GM03348 (cell line): ENCODE results near the gene RAPH1.

Experiments used
- DNase-seq: peaks from one replicate; pipeline ENCODE4 v3.0.0; 2012; ENCODE audit warnings: low spot score

RAPH1 gene

DNA sequence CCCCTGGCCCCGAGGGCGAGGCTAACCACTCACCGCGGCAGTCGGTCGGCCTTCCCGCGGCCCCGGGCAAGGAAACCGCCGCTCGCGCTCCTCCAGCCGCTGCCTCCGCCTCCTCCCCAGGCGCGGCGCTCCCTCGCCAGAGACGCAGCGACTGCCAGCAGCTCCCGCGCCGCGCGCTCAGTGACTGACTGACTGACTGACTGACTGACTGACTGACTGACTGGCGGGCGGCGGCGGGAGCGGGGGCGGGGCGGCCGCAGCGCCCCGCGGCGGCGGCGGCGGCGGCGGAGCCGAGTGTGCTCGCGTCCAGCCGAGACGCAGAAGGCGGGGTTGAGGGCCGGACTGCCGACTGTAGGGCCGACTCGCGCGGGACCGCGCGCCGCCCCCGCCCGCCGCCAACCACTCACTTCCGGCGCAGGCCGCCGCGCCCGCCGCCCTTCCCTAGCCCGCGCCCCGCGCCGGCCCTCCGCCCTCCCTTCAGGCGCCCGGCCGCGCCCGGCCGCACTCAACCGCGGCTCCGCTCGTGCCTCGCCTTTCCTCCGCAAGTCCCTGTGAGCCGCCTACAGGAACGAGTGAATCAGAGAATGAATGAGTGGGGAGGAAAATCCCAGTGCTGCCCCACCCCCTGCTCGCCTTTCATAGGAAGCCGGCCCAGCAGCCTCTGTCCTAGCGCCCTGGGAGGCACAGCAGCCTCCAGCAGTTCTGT is at the start of gene RAPH1:
RAPH1 (minus strand) TSS at position 224 of the 706 bp plus-strand sequence. CDS start 39,948 bp downstream, outside the sequence.
- peak; percentile 95 for DNase-seq

GRCh38 chr2:203584784-203585183 is 49.7 kb upstream of the RAPH1 start:
- DNase-seq, result no peak

DNA sequence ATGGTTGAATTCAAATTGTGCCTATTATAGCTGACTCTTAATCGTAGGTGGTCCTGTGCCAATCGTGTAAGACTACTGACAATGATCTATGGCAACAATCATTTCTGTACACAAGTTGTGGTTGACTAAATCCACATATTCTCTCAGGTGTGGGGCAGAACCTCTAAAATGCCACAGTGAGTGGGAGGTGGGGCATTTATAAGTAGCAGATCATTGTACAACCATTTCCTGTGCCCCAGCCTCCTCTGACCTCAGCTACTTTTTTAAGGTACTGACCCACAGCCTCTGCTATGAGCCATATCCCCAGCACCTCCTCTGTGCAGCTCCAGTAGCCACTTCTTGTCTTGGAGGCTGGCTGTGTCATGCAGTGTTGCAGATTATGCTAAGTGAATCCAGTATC is 48.6 kb upstream of the RAPH1 start:
- peak; percentile 64 for DNase-seq

GRCh38 chr2:203583084-203583695 is 48.1 kb upstream of the RAPH1 start:
- no peak for DNase-seq

GRCh38 chr2:203582468-203582867 is 47.4 kb upstream of the RAPH1 start:
- no peak for DNase-seq

DNA sequence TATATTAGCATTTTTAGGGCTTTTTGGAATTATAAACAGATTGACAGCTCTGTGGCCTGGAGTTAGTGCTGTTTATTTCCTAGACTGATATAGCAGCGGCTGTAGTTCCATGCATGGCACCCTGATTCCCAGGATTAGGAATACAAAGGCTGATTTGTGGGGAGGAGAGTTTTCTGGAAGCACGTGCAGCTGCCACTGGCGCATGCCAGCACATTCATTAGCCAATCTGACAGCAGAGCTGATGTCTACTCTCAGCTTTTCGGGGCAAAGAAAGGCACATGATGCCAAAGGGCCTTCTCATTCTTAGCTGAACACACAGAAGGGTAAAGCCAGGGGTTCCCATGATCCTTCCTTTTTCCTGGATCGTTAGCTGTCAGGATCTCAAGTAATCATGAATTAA is 45.7 kb upstream of the RAPH1 start:
- no peak for DNase-seq

DNA sequence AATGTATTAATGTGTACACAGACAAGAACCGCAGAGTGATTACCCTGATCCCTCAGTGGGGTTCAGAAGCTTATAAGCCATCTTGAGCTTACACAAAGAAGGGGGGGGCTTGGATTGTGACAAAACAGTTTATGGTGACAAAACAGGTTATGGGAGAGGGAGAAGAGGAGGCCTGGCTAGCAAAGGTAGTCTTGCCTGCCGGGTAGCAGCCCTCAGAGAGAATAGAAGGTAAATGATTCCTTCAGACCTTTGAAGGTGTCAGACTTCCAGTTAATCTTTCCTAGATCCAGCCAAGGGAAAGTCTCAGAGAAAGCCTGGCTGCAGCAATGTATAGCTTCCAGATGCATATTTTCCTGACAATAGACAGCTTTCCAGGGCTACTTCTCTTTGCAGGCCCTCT is 44.6 kb upstream of the RAPH1 start:
- DNase-seq, result no peak

DNA sequence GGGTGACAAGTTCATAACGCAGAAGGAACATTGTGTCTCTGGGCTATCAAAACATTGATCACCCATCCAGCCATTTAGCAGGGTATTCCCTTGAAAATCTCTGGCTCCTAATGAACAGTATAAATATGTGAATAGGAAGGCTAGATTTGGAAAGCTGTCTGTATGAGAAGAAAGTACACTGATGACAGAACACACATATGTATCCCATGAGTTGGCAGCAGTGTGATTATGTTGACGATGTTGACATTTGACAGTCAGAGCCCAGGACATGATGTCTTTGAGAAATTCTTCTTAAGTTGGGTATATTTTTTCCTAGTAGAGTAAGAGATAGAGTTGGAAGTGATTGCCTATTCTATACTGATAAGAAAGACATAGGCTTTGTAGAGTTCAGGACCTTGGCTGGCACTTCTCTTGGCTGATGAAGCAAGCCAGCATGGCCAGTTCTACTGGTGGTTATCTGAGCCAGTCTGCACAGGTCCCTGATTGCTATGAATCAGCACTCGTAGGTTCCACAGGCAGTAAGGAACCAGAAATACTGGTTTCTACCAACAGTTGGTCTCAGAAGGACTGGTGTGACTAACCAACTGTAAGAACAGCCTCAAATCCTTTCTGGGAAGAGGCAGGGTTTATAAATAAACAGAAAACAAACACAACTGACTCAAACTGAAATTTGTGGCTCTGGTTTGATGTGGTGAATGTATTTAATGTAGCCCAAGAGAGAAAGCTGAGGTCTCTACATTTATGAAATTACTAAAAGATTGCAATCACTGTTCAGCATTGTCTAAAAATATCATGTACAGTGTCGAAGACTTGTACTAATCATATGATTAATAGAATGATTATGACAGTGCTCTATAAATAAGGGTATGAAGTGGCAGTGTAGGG is 43.9 kb upstream of the RAPH1 start:
- peak; percentile 42 for DNase-seq

DNA sequence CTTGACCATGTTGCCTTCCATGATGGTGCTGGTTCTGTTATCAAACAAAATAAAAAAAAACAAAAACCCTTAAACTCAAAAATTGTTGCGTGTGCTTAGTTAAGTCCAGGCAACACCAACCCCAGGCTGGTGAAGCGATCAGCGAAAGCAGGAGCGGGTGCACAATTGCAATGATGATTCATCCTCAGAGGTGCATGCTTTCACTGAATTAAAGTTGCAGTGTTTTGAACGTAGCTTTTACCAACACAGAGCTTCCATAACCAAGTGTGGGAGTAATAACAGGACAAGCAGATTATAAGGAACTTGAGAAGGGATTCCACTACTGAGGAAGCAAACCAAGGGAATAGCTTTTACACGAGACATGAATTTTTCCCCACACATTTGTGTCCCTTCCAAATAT is 39.7 kb upstream of the RAPH1 start:
- peak; percentile 33 for DNase-seq

DNA sequence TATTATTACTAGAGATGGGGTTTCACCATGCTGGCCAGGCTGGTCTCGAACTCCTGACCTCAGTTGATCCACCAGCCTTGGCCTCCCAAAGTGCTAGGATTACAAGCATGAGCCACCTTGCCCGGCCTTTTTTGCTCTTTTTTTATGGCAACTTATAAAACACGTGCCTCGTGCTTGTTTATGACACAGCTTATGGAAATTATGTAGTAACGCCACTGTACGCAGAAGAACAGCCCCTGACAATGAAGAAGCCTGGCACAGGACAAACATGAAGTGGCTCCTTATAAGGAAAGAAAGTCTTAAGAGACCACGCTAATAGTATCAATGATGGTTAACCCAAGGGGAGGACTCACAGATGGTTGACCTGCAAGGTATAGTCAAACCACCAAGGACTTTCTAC is 37.2 kb upstream of the RAPH1 start:
- no peak for DNase-seq

GRCh38 chr2:203569677-203570316 is 34.7 kb upstream of the RAPH1 start:
- no peak for DNase-seq

DNA sequence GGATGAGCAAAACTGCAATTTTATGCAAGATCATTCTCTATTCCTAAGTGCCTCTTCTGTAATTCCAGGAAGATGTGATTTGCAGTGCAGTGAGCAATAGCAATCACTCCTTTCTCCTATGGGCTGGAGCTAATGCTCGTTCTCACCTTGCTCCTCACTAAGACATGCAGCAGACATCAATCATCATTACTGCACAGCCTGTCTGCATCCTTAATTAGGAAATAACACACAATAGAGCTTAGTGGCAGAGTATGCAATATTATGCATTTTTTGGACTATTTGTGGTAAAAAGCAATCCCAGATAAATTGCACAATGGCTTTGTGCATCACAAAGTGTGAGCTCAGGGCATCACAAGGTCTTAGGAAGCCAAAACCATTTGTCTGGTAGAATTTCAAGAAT is 32.6 kb upstream of the RAPH1 start:
- peak; percentile 61 for DNase-seq

DNA sequence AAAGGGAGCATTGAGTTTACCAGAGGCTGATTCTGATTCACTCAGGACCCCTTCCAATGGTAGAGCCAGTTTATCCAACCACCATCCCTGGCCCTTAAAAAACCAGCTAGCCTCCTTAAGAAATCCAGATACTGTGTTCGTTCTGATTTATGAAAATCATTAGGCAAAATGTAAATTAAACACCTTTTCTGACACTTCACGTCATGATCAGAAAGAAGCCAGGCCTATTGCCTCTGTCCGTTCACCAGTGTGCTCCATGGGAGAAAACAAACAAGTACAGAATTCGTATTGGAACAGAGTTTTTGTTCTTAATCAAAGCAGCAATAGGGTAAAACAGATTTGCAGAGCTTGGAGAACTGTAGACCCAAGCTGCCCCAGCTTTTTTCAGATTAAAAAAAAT is 31.1 kb upstream of the RAPH1 start:
- DNase-seq, result no peak

DNA sequence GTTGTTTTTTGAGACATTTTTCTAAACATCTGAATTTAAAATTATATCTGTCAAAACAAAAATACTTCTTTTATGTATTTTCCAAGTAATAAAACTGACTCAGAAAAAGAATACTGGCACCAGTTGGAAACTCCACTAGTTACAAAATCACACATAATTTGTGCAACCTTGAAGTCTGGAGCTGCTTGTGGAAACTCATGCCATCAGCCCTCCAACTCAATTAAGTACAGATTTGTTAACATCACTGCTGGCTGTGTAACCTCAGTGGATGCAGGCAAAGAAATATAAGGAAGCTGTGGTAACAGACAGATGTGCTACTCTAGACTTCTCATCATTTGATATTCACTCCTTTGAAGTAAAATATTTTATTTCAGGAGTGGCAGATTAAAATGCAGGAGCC is 30.0 kb upstream of the RAPH1 start:
- no peak for DNase-seq

DNA sequence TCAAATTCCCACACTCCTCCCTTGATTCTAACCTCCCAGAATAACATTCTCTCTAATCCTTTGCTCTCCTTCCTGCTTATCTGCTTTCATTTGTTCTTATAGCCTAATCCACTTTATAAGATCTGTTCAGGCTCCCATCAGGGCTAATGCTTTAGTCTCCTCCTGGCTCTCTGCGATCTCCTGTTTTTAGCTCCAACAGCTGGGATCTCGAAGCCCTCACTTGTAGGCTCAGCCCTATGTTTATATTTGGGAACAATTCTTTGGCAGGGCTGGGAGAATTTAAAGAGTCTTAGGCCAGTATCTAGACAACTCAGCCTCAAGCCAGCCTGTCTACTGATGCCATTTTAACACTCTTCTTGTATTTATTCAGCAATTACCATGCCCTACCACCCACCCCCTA is 27.2 kb upstream of the RAPH1 start:
- DNase-seq, result no peak

GRCh38 chr2:203559641-203560040 is 24.5 kb upstream of the RAPH1 start:
- DNase-seq, result no peak

- no peak for DNase-seq
Observed at GRCh38 chr2:203553784-203554183, 18.7 kb upstream of the RAPH1 start.

DNA sequence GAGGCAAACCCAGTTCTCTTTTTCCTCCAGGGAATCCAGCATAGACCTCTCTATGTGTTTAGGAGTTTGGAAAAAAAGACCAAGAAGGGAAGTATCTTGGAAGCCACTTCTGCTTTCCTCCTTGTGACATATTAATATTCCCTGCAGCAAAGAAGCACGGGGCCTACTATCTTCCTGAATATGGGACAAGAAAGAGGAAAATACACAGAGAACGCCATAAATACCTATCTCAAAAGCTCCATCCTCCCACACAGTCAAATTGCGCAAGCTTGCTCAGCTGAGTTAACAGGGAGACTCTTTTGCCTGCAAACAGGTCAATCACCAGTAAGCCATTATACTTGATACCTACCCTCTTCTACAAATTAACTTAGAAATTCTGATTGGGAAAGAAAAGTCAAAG is 16.7 kb upstream of the RAPH1 start:
- peak; percentile 25 for DNase-seq

DNA sequence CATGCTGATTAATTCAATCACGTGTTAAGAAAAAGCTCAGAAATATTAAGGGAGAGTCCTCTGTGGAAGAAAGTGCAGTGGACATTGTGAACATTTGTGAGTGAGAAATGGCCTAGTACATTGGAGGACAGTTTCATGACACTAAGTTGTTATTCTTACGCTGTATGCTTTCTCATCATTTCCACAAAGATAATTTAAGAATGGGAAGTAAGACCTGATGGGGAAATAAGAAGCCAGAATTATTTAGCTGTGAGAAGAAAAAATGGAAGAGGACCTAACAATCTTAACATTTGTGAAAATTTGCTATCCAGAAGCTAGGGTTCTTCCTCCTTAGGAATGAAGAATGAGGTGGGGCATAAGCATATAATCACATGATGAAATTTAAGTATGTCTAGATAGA is 15.2 kb upstream of the RAPH1 start:
- no peak for DNase-seq

DNA sequence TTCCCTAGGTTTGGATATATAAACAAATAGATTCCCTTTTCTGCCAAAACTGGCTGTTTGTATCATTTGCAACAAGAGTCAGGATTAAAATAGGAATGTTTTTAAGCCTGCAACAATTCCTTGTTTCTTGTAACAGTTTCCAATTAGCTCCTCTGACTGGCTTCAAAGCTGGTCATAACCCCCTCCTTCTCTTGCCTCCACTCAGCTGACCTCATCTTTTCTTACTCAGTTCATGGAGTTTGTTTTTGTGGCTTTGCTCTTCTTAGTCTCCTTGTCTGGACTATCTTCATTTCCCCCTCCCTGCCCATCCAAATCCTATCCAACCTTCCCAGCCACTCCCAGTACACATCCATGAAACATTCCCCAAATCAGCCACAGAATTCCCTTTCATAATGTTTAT is 14.3 kb upstream of the RAPH1 start:
- DNase-seq, result peak; percentile 52

DNA sequence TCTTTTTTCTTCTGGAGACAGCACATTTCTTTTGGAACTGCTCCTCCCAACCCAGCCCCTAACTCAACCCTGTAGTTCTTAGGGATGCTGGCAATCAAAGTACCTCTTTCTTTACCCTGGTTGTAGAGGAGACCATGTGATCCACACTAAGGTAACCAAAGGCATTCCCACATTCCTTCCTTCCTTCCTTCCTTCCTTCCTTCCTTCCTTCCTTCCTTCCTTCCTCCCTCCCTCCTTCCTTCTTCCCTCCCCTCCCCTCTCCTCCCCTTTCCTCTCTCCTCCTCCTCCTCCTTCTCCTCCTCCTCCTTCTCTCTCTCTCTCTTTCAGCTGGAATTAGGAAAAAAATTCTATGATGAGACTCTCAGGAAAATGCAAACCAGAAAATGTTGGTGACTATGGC is 13.8 kb upstream of the RAPH1 start:
- no peak for DNase-seq

- no peak for DNase-seq
Observed at GRCh38 chr2:203547356-203547755, 12.3 kb upstream of the RAPH1 start.

DNA sequence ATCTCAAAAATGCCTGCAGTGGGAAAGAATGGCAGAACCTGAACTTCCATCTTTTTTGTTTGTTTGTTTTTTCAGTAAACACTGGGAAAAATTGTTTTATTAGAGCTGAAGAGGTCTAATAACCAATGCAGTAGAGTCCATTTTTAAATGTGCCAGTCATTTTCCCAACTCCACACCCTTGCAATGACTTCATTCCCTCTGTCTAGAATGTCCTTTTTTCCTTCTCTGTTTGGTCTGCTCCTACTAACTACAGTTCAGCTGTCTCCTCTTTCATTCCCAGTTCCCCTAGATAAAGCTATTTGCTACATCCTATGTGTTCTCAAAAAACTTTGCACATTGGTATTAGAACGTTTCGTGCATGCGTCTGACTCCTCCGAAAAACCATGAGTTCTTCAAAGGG is 9.3 kb upstream of the RAPH1 start:
- no peak for DNase-seq
